Renal cortex interstitium (tissue), 11 donors: Measurements from ENCODE around the gene MRPL36. TPM values are rescaled to one million over a fixed set of nuclear protein-coding genes. Genes with fewer than 3 reads are reported as not detected.

Source experiments
- DNase-seq, 11 donors: peaks; one replicate each; pipeline ENCODE4 v3.0.0-alpha.2; 2013; ENCODE audit warnings: low read depth in 9 of 11, low spot score in 4 of 11; ENCODE audit errors: extremely low read depth in 1 of 11
- polyA plus RNA-seq, 3 donors: library from polyadenylated mRNA; unstranded; fragments of 120-200 nt; gene quantifications; one replicate each; pipeline ENCODE4 v1.2.1, GENCODE V29; 2013; ENCODE audit not compliant: insufficient read length in 3 of 3

Gene MRPL36
- polyA plus RNA-seq, 3 donors: 34.1 to 45.8 (median 39.1) TPM

- DNase-seq: no peak
Observed at GRCh38 chr5:1749346-1750124, 50.1 kb downstream of the MRPL36 start.

GRCh38 chr5:1748845-1749244, 50.8 kb downstream of the MRPL36 start:
- no peak for DNase-seq

Other genes starting within 250 kb of the MRPL36 start
- 10 to 100 TPM; 59.7 to 87.5 (median 67.3) TPM for gene NDUFS6, start 1.6 kb upstream of the MRPL36 start, polyA plus RNA-seq
- gene IRX4, start 83.1 kb upstream of the MRPL36 start, polyA plus RNA-seq: under 1 TPM; 0.39 to 0.61 (median 0.55) TPM